Measurements from ENCODE around the gene NEK8.

Gene NEK8

DNA sequence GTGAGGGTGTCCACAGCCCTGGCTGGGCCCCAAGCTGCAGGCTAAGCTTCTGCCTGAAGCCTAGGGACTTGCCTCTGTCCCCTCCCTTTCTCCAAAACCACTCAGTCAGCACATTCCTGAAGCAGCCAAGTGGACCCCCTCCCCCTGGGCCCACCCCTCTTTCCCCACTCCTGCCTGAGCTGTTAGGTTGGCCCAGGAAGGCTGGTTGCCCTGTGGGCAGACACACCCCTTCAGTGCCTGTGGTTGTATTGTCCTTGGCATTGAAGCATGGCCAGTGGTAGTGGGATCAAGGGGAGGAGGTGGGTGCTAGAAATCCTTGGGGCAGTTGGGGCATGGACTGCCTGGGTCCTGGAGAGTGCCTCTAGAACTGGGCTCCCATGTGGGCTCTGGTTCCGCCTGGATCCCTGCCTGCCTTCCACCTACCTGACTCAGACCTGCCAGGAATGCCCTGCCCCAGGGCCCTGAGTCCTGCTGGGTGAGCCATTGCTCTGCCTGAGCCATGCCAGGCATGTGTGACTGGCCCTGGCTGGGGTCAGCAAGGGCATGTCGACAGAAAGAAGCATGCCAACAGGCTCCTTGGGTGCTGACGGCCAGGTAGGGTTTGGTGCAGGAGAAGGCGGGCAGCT is 17.3 kb downstream of the NEK8 start:
- DNase-seq = no peak

DNA sequence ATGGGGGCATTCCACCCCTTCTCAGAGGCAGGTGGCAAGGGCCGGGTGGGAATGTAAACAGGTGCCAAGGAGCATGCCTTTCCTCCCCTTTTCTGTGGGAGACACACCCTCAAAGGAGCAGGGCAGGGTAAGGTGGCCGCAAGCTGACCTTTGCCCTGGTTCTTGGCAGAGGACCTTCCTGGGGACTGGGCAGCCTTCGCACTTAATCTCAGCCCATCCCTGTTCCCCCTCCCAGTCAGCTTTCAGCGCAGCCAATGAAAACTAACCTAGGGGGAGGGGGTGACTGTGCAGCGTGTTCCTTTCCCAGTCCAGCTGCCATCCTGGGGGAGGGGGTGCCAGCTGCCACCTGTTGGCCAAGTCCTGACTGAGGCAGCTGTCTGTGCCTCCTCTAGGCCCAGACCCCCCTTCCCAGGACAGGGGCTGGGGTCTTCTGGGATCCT is 18.0 kb downstream of the NEK8 start:
- no peak for DNase-seq

DNA sequence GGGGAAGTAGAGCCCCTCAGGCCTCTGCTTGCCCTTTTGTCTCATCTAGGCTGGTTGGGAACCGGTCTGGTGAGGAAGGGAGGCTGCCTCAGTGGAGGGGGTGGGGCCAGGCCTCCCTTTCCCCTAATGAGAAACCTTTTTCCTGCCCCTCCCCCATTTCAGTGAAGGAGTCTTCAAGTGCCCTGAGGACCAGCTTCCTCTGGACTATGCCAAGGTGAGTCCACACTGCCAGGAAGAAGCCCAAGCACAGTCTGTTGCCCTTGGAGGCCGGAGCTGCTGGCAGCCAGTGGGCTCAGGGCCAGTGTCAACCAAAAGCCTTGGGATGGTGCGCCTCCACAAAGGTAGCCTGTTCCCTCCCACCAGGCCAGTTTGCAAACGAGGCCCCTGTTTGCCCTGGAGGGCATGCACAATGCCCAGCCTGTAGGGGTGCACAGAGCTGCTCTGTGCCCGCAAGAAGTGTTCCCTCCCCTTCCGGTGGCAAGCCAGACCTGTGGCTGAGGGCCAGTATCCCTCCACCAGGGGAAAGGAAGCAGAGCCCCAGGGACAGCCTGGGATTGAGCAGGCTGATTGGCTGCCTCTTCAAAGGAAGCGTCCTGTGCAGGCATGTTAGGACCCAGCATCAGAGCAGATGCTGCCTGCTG is 18.6 kb downstream of the NEK8 start:
- no peak for DNase-seq

- DNase-seq = no peak
These were observed 19.5 kb downstream of the NEK8 start for GRCh38 chr17:28747801-28748750.

GRCh38 chr17:28748852-28749515 is 20.4 kb downstream of the NEK8 start:
- DNase-seq = no peak

DNA sequence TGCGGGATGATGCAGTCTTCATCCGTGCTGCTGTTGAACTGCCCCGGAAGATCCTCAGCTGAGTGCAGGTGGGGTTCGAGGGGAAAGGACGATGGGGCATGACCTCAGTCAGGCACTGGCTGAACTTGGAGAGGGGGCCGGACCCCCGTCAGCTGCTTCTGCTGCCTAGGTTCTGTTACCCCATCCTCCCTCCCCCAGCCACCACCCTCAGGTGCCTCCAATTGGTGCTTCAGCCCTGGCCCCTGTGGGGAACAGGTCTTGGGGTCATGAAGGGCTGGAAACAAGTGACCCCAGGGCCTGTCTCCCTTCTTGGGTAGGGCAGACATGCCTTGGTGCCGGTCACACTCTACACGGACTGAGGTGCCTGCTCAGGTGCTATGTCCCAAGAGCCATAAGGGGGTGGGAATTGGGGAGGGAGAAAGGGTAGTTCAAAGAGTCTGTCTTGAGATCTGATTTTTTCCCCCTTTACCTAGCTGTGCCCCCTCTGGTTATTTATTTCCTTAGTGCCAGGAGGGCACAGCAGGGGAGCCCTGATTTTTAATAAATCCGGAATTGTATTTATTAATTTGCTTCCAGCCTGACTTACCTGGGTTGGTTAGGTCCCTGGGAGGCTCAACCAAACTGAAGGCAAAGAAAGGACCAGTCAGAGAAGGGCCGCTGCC is 21.1 kb downstream of the NEK8 start:
- no peak for DNase-seq

- peak; percentile 80 for DNase-seq
These were observed 21.8 kb downstream of the NEK8 start for GRCh38 chr17:28750178-28751047.

GRCh38 chr17:28751600-28752366 is 23.2 kb downstream of the NEK8 start:
- DNase-seq = no peak

DNA sequence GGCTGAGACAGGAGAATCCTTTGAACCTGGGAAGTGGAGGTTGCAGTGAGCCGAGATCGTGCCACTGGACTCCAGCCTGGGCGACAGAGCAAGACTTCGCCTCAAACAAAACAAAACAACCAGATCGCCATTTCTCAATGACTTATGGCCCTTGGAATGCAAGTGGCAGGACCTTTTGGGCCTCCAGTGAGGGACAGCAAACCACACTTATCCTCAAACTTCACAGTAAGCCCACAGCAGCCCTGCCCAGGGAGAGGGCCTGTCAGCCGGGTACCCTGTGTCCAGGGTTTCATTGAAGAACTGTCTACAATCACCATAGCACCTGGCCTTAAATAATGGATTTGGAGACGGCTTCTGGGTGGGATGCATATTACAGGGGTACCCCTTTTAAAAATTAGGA is 26.9 kb downstream of the NEK8 start:
- DNase-seq = no peak

- no peak for DNase-seq
These were observed 27.6 kb downstream of the NEK8 start for GRCh38 chr17:28756049-28756804.

GRCh38 chr17:28758411-28759121 is 30.0 kb downstream of the NEK8 start:
- no peak for DNase-seq

DNA sequence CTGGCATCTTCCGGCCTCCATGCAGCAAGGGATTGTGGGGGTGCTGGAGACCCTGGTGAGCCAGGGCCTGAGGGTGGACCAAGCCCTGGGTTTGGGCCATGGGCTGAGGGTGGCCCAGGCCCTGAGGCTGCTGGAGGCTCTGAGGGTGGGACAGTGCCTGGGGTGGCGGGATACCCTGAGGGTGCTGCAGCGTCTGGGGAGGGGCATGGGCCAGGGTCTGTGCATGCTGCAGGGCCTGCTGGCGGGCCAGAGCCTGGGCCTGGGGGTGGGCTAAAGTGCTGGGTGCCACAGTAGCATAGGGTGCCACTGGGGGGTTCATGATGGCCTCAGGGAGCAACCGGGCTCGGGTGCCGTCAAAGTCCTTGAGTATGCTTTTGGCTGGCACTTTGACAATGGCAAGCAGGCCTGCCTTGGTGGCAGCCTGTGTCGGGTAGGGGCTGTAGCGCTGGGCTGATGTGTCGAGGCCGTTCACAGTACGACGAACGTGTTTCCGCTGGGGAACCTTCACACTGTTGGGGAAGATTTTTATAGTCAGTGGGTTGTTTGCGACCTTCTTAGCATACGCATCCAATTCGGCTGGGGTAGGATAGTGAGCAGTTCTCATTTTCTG is 30.8 kb downstream of the NEK8 start:
- DNase-seq = no peak

GRCh38 chr17:28760601-28761562 is 32.3 kb downstream of the NEK8 start:
- DNase-seq = no peak

DNA sequence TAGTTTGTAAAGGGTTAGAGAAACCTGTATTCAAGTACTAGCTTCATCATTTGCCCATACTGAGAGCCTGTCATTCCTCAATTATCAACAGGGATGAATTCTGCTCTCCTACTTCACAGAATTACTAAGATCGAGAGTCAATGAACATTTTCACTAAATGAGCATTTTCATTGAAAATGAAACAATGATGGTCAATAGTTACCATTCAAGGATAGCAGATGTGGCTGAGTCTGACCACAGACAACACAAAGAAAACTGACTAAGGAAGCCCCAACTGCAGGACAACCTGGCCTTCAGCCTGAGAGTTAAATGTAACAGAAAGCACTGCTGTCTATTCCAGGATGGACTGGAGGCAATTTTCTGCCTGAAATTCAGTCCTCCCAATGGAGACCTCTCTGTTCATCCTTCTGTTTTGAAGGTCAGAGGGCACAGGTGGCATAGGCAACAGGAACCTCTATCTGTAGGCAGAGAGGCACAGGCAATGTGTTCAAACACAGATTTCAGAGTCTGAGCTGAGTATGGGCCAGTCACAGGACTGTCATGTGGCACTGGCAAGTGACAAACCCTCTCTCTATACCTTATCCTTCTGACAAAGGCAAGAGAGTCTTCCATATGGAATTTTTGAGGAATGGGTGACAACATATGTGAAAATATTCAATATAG is 34.7 kb downstream of the NEK8 start:
- DNase-seq = no peak

- peak; percentile 71 for DNase-seq
These were observed 35.2 kb downstream of the NEK8 start for GRCh38 chr17:28763804-28764266.

GRCh38 chr17:28765038-28765437 is 36.5 kb downstream of the NEK8 start:
- DNase-seq = no peak

- no peak for DNase-seq
These were observed 45.1 kb downstream of the NEK8 start for GRCh38 chr17:28773736-28774135.

Measured in effector CD8-positive, alpha-beta T cell (primary cell).